T-cell (primary cell): Measurements from ENCODE around the gene RFTN1. TPM values are rescaled to one million over a fixed set of nuclear protein-coding genes. Genes with fewer than 3 reads are reported as not detected.

Experiments used
- ATAC-seq, 4 experiments: fragments of 200-7000 bp in 3 of 4; fragments of 150-1000 bp in 1 of 4; cut with Tn5 transposase; replicated peaks in 1 of 4; 1 replicate in 3 of 4; 2 replicates in 1 of 4; pipeline ENCODE4 v1.10.0; 2021; ENCODE audit warnings: moderate library complexity in 3 of 4, mild to moderate bottlenecking in 2 of 4, moderate number of reproducible peaks in 1 of 4
- CTCF ChIA-PET, 2 donors: fragments of 300-600 bp; sonication (Branson Sonifier 250); formaldehyde crosslinking; loops; one replicate each; lab custom pipeline; 2022; ENCODE audit warnings: antibody characterized with exemption in 2 of 2; lab: Charles Lee
- POLR2A ChIA-PET, 2 donors: fragments of 300-600 bp; sonication (Branson Sonifier 250); formaldehyde crosslinking; loops; one replicate each; lab custom pipeline; 2022; ENCODE audit warnings: antibody characterized with exemption in 2 of 2; lab: Charles Lee
- DNase-seq, 35 experiments: peaks; one replicate each; pipeline versions ENCODE4 v3.0.0 to v3.0.0-alpha.2; 2013 to 2023
- H3K27ac ChIP-seq: one replicate; pipeline ENCODE4 v1.5.1; 2013; ENCODE audit warnings: low read length
- H3K27me3 ChIP-seq, 2 experiments: replicated peaks in 1 of 2; 1 replicate in 1 of 2; 2 replicates in 1 of 2; pipeline versions ENCODE4 v1.6.1 to v1.7.0; 2013; ENCODE audit warnings: low read length in 1 of 2, mixed read lengths in 1 of 2; ENCODE audit not compliant: control insufficient read depth in 2 of 2, insufficient read depth in 2 of 2; ENCODE audit errors: extremely low read depth in 1 of 2
- H3K36me3 ChIP-seq, 2 donors: 1 replicate in 1 of 2; 2 replicates in 1 of 2; pipeline versions ENCODE4 v1.6.1 to v1.7.0; 2013; ENCODE audit warnings: low read length in 1 of 2; ENCODE audit not compliant: control insufficient read depth in 2 of 2, insufficient read depth in 1 of 2; ENCODE audit errors: extremely low read depth in 1 of 2
- H3K4me1 ChIP-seq, 2 experiments: 1 replicate in 1 of 2; 2 replicates in 1 of 2; pipeline versions ENCODE4 v1.6.1 to v1.7.0; 2013; ENCODE audit warnings: low read length in 2 of 2, mixed read lengths in 1 of 2; ENCODE audit not compliant: insufficient read depth in 2 of 2, control insufficient read depth in 1 of 2; ENCODE audit errors: extremely low read depth in 1 of 2
- H3K4me3 ChIP-seq, 2 donors: 1 replicate in 1 of 2; 2 replicates in 1 of 2; pipeline versions ENCODE4 v1.5.1 to v1.7.0; 2013; ENCODE audit warnings: mild to moderate bottlenecking in 2 of 2, low read length in 1 of 2, moderate library complexity in 1 of 2; ENCODE audit not compliant: control insufficient read depth in 1 of 2; ENCODE audit errors: extremely low read depth in 1 of 2
- H3K9me3 ChIP-seq: 2 replicates; pipeline ENCODE4 v1.7.0; 2013
- H3K27ac Mint-ChIP-seq, 2 donors: one replicate each; pipeline ENCODE4 v1.8.0; 2020 to 2021; ENCODE audit warnings: mild to moderate bottlenecking in 2 of 2, mixed read lengths in 2 of 2
- H3K27me3 Mint-ChIP-seq, 2 donors: one replicate each; pipeline ENCODE4 v1.8.0; 2021 to 2022; ENCODE audit warnings: mixed read lengths in 2 of 2
- H3K36me3 Mint-ChIP-seq: one replicate; pipeline ENCODE4 v1.8.0; 2021; ENCODE audit warnings: mixed read lengths
- H3K4me1 Mint-ChIP-seq, 3 donors: one replicate each; pipeline ENCODE4 v1.8.0; 2020 to 2022; ENCODE audit warnings: mixed read lengths in 3 of 3, mild to moderate bottlenecking in 1 of 3
- H3K4me3 Mint-ChIP-seq, 3 donors: one replicate each; pipeline ENCODE4 v1.8.0; 2020 to 2022; ENCODE audit warnings: mild to moderate bottlenecking in 3 of 3, mixed read lengths in 3 of 3, moderate library complexity in 3 of 3
- H3K9me3 Mint-ChIP-seq, 3 donors: one replicate each; pipeline ENCODE4 v1.8.0; 2020 to 2022; ENCODE audit warnings: mixed read lengths in 3 of 3
- WGBS: methylation state at CpG from one replicate; pipeline ENCODE4 v1.1.5; 2013; ENCODE audit warnings: missing lambda C conversion rate; ENCODE audit not compliant: insufficient coverage; 5-methylcytosine and 5-hydroxymethylcytosine counted together
- total RNA-seq, 35 experiments: library from RNA in 6 of 35; stranded (reverse) in 6 of 35; fragments of 120-200 nt in 1 of 35; gene quantifications; one replicate each; pipeline versions ENCODE4 v1.2.1 to v1.2.4 and lab custom pipeline; 2013 to 2026

Gene RFTN1
- total RNA-seq, 5 donors from 2014 or later (not counting 1 experiment from before 2014, with no cell fraction given) = 55.5 to 73.4 (median 70.7) TPM

GRCh38 chr3:16522834-16523233 is 9.3 kb upstream of the RFTN1 start:
- no peak for ATAC-seq
- Mint-ChIP-seq H3K4me1 (peaks cover 0 to 17% (median 6%) of the 10 kb centered on the region in 3 donors), H3K4me3 (no peak overlapping the region), H3K9me3 (peaks cover 0 to 9% (median 2%) of the 10 kb centered on the region in 3 donors), H3K27ac (no peak overlapping the region), H3K27me3 (no peaks in the 10 kb centered on the region), H3K36me3 (peaks cover 2% of the 10 kb centered on the region)
- Histone ChIP-seq H3K9me3 (no peaks in the 10 kb centered on the region), H3K27me3 (no peaks in the 10 kb centered on the region), H3K27ac (no peak overlapping the region), H3K4me3 (no peak overlapping the region), H3K36me3 (no peaks in the 10 kb centered on the region), H3K4me1 (no peaks in the 10 kb centered on the region)
- ChIA-PET POLR2A (no interaction called here), CTCF (interaction anchor here in 1 of 2 donors (0.8 kb wide), 1 partner anchor 14 kb away, joined by 3 read pairs; no protein-coding TSS in a partner anchor)
- DNase-seq = no peak

GRCh38 chr3:16520970-16521881 is 7.7 kb upstream of the RFTN1 start:
- DNase-seq (no peak), ATAC-seq (no peak)
- Mint-ChIP-seq H3K4me1 (peaks cover 8 to 27% (median 13%) of the 10 kb centered on the region in 3 donors), H3K4me3 (no peak overlapping the region), H3K36me3 (peaks cover 2% of the 10 kb centered on the region), H3K27me3 (no peaks in the 10 kb centered on the region), H3K9me3 (peaks cover 0 to 9% (median 2%) of the 10 kb centered on the region in 3 donors), H3K27ac (no peak overlapping the region)
- no peaks in the 10 kb centered on the region for H3K9me3 ChIP-seq
- H3K27me3 ChIP-seq = no peaks in the 10 kb centered on the region
- no peaks in the 10 kb centered on the region for H3K36me3 ChIP-seq
- H3K4me1 ChIP-seq = peaks cover 2 to 7% of the 10 kb centered on the region in 2 experiments
- 83% methylated on average over 2 of the region's 5 CpGs for WGBS
- ChIA-PET POLR2A (no interaction called here), CTCF (no interaction called here)
- no peak overlapping the region for H3K27ac ChIP-seq
- H3K4me3 ChIP-seq = no peak overlapping the region

- no peak overlapping the region for H3K27ac Mint-ChIP-seq
- CTCF ChIA-PET = no interaction called here
- no peak overlapping the region for H3K27ac ChIP-seq
- peaks cover 2% of the 10 kb centered on the region for H3K36me3 Mint-ChIP-seq
- H3K9me3 ChIP-seq = no peaks in the 10 kb centered on the region
- no peak overlapping the region for H3K4me3 Mint-ChIP-seq
- peaks cover 0 to 9% (median 2%) of the 10 kb centered on the region in 3 donors for H3K9me3 Mint-ChIP-seq
- peaks cover 13 to 35% (median 22%) of the 10 kb centered on the region in 3 donors for H3K4me1 Mint-ChIP-seq
- no peak overlapping the region for H3K4me3 ChIP-seq
- H3K27me3 ChIP-seq = no peaks in the 10 kb centered on the region
- no peaks in the 10 kb centered on the region for H3K27me3 Mint-ChIP-seq
- no peak for DNase-seq
- POLR2A ChIA-PET = no interaction called here
- 80% methylated on average over 4 of the region's 6 CpGs for WGBS
- H3K4me1 ChIP-seq = peaks cover 3 to 16% of the 10 kb centered on the region in 2 experiments
- no peaks in the 10 kb centered on the region for H3K36me3 ChIP-seq
- ATAC-seq = no peak
These were observed 6.9 kb upstream of the RFTN1 start for GRCh38 chr3:16520241-16520969.

- 32% methylated on average over 4 of the region's 6 CpGs for WGBS
- no peak for ATAC-seq
- Mint-ChIP-seq H3K4me1 (peaks cover 35 to 54% (median 40%) of the 10 kb centered on the region in 3 donors), H3K27ac (peak overlapping the region; percentile 74 to 82), H3K4me3 (peak overlapping the region in 1 of 3 donors; percentile 27), H3K9me3 (no peaks in the 10 kb centered on the region), H3K36me3 (no peaks in the 10 kb centered on the region), H3K27me3 (no peaks in the 10 kb centered on the region)
- POLR2A ChIA-PET = interaction anchor here in 1 of 2 donors (0.6 kb wide), 1 partner anchor 524 kb away, joined by 3 read pairs; no protein-coding TSS in a partner anchor
- Histone ChIP-seq H3K27me3 (no peaks in the 10 kb centered on the region), H3K4me3 (no peak overlapping the region), H3K36me3 (no peaks in the 10 kb centered on the region), H3K27ac (peak overlapping the region; percentile 69), H3K9me3 (no peaks in the 10 kb centered on the region), H3K4me1 (peaks cover 14 to 40% of the 10 kb centered on the region in 2 experiments)
- DNase-seq = peak in 10 of 35 experiments; percentile 14 to 38 (median 18)
- CTCF ChIA-PET = interaction anchor here (0.6 to 1.2 kb wide), 7 partner anchors 12 to 249 kb away, joined by 3 to 5 read pairs (median 4); no protein-coding TSS in a partner anchor
These were observed 3.4 kb upstream of the RFTN1 start for GRCh38 chr3:16516695-16517481.

- ChIA-PET CTCF (interaction anchor here (0.6 to 1.2 kb wide), 6 partner anchors 14 to 248 kb away, joined by 3 to 5 read pairs (median 4); no protein-coding TSS in a partner anchor), POLR2A (interaction anchor here (0.6 kb wide), 3 partner anchors 252 to 523 kb away, joined by 3 to 4 read pairs (median 3); no protein-coding TSS in a partner anchor)
- Mint-ChIP-seq H3K27ac (peak overlapping the region; percentile 74 to 82), H3K27me3 (no peaks in the 10 kb centered on the region), H3K4me3 (peak overlapping the region; percentile 8 to 40 (median 14)), H3K9me3 (no peaks in the 10 kb centered on the region), H3K4me1 (peaks cover 44 to 57% (median 50%) of the 10 kb centered on the region in 3 donors), H3K36me3 (no peaks in the 10 kb centered on the region)
- ATAC-seq (no peak), DNase-seq (peak in 7 of 35 experiments; percentile 11 to 37 (median 22))
- Histone ChIP-seq H3K27ac (peak overlapping the region; percentile 69), H3K4me1 (peaks cover 23 to 49% of the 10 kb centered on the region in 2 experiments), H3K36me3 (no peaks in the 10 kb centered on the region), H3K9me3 (no peaks in the 10 kb centered on the region), H3K4me3 (no peak overlapping the region), H3K27me3 (no peaks in the 10 kb centered on the region)
- WGBS = 72% methylated on average over 5 of the region's 11 CpGs
These were observed 2.5 kb upstream of the RFTN1 start for GRCh38 chr3:16515885-16516420.
